MCF 10A (cell line): Measurements from ENCODE around the gene AURKB. TPM values are rescaled to one million over a fixed set of nuclear protein-coding genes. Genes with fewer than 3 reads are reported as not detected.

Experiments used
- BruUV-seq: library from RNA; stranded (reverse); fragments of 400-500 nt; replicated peaks from 2 replicates; lab custom pipeline; 2021; lab: Mats Ljungman, UMichigan
- CTCF ChIA-PET: fragments of 300-600 bp; sonication (Branson Sonifier 250); formaldehyde crosslinking; extraction: SDS; loops from one replicate; lab custom pipeline; 2021; ENCODE audit warnings: antibody characterized with exemption, inconsistent platforms; lab: Yijun Ruan, JAX
- POLR2A ChIA-PET: fragments of 300-600, 350-650 bp; sonication (Branson Sonifier 250); formaldehyde crosslinking; extraction: SDS; loops from one replicate; lab custom pipeline; 2020; ENCODE audit warnings: antibody characterized with exemption, inconsistent platforms; lab: Yijun Ruan, JAX
- DNase-seq: peaks from one replicate; pipeline ENCODE4 v3.0.0-alpha.2; 2018; ENCODE audit not compliant: unreplicated experiment
- H3K27ac Mint-ChIP-seq: one replicate; pipeline ENCODE4 v1.8.0; 2022; ENCODE audit warnings: mild to moderate bottlenecking, low read depth, mixed read lengths; ENCODE audit not compliant: unreplicated experiment
- H3K27me3 Mint-ChIP-seq: one replicate; pipeline ENCODE4 v1.8.0; 2022; ENCODE audit warnings: mixed read lengths; ENCODE audit not compliant: insufficient read depth, unreplicated experiment
- H3K36me3 Mint-ChIP-seq: one replicate; pipeline ENCODE4 v1.8.0; 2022; ENCODE audit warnings: mild to moderate bottlenecking, moderate library complexity, mixed read lengths; ENCODE audit not compliant: insufficient read depth, unreplicated experiment
- H3K4me1 Mint-ChIP-seq: one replicate; pipeline ENCODE4 v1.8.0; 2022; ENCODE audit warnings: mixed read lengths; ENCODE audit not compliant: insufficient read depth, unreplicated experiment
- H3K4me3 Mint-ChIP-seq: one replicate; pipeline ENCODE4 v1.8.0; 2022; ENCODE audit warnings: mild to moderate bottlenecking, moderate library complexity, mixed read lengths; ENCODE audit not compliant: unreplicated experiment
- H3K9me3 Mint-ChIP-seq: one replicate; pipeline ENCODE4 v1.8.0; 2022; ENCODE audit warnings: mixed read lengths; ENCODE audit not compliant: unreplicated experiment
- intact Hi-C: fragments of 100-400 bp; cut with micrococcal nuclease; formaldehyde crosslinking; loops from 2 replicates; pipeline ENCODE4 v1.14.1; 2022
- total RNA-seq: library from RNA; stranded (reverse); gene quantifications from 2 replicates; pipeline ENCODE4 v1.2.3, GENCODE V29; 2022
- TF ChIP-seq, protein P1 (sequence below): fragments of 200-600 bp; IDR thresholded peaks from one replicate; pipeline ENCODE4 v1.8.0; 2022; ENCODE audit warnings: antibody characterized with exemption, mild to moderate bottlenecking; ENCODE audit not compliant: unreplicated experiment

AURKB gene
- total RNA-seq, 1 experiment from 2014 or later: 33.6 TPM

- Mint-ChIP-seq H3K4me1 (no peaks in the 10 kb centered on the region), H3K9me3 (no peaks in the 10 kb centered on the region), H3K27ac (peak within 1 kb of the TSS; percentile 59), H3K36me3 (peaks cover 8% of the 10 kb centered on the region), H3K27me3 (no peaks in the 10 kb centered on the region), H3K4me3 (no peak within 1 kb of the TSS)
- TSS peak; percentile 60 for BruUV-seq
- ChIA-PET POLR2A (interaction anchor here (0.6 to 12.5 kb wide), 25 partner anchors 10 to 247 kb away, joined by 3 to 352 read pairs (median 6); partner anchors contain the start of genes ALOXE3, AURKB, CTC1 and HES7), CTCF (interaction anchor here (0.7 to 5.9 kb wide), 4 partner anchors 30 to 111 kb away, joined by 3 to 42 read pairs (median 6); no protein-coding TSS in a partner anchor)
- TF ChIP-seq, protein P1, sequence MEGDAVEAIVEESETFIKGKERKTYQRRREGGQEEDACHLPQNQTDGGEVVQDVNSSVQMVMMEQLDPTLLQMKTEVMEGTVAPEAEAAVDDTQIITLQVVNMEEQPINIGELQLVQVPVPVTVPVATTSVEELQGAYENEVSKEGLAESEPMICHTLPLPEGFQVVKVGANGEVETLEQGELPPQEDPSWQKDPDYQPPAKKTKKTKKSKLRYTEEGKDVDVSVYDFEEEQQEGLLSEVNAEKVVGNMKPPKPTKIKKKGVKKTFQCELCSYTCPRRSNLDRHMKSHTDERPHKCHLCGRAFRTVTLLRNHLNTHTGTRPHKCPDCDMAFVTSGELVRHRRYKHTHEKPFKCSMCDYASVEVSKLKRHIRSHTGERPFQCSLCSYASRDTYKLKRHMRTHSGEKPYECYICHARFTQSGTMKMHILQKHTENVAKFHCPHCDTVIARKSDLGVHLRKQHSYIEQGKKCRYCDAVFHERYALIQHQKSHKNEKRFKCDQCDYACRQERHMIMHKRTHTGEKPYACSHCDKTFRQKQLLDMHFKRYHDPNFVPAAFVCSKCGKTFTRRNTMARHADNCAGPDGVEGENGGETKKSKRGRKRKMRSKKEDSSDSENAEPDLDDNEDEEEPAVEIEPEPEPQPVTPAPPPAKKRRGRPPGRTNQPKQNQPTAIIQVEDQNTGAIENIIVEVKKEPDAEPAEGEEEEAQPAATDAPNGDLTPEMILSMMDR: no peak
- peak; percentile 99 for DNase-seq
- intact Hi-C loops: no loop called here
These were observed 20.5 kb downstream of the AURKB start, which contains the start of gene BORCS6 for GRCh38 chr17:8189711-8190477. Gene BORCS6 (minus strand): TSS chr17:8190180. CDS start chr17:8190140, 40 bp downstream.

DNA sequence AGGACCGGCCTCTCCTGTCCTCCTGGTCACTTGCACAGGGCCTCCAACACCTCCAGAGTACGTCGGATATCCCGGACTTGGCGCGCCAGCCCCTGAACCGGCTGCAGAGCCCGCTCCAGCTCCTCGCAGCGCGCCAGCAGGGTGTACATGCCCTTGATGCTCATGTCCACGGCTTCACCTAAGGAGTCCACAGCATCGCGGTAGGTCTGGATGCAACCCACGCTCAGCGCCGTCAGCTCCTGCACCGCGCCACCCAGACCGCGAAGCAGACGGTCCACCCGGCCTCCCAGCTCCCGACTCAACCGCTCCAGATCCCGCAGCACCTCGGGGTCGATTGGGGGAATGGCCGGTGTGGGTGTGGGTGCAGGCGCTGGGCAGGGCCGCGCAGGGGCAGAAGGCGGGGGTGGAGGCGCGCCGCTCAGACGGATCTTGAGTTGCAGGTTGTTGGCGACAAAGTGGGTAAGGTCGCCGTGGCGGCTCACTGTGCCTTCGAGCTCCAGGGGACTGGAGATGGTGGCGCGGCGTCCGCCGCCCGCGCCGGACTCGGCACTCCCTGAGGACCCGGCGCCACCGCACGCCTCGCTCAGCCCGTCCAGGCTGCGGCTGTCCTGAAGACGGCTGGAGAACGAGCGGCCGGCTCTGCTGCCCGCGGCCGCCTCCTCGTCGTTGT, 21.2 kb downstream of the AURKB start:
- CTCF ChIA-PET: interaction anchor here (0.7 to 5.9 kb wide), 7 partner anchors 11 to 112 kb away, joined by 3 to 42 read pairs (median 4); no protein-coding TSS in a partner anchor
- H3K4me3 Mint-ChIP-seq: no peak overlapping the region
- peak; percentile 9 for DNase-seq
- POLR2A ChIA-PET: interaction anchor here (1.2 to 12.5 kb wide), 14 partner anchors 14 to 106 kb away, joined by 3 to 352 read pairs (median 18); partner anchors contain the start of genes ALOXE3, AURKB, CTC1 and PER1
- H3K27me3 Mint-ChIP-seq: no peaks in the 10 kb centered on the region
- H3K36me3 Mint-ChIP-seq: peaks cover 8% of the 10 kb centered on the region
- no peaks in the 10 kb centered on the region for H3K9me3 Mint-ChIP-seq
- TF ChIP-seq, protein P1: no peak
- peak overlapping the region; percentile 59 for H3K27ac Mint-ChIP-seq
- intact Hi-C loops: no loop called here
- no peaks in the 10 kb centered on the region for H3K4me1 Mint-ChIP-seq
- no TSS peak for BruUV-seq

- H3K36me3 Mint-ChIP-seq: peaks cover 8% of the 10 kb centered on the region
- no peaks in the 10 kb centered on the region for H3K4me1 Mint-ChIP-seq
- ChIA-PET POLR2A (interaction anchor here (0.7 to 12.5 kb wide), 21 partner anchors 8 to 346 kb away, joined by 3 to 352 read pairs (median 8); partner anchors contain the start of genes ALOXE3, AURKB, CTC1 and HES7), CTCF (interaction anchor here (0.8 to 5.9 kb wide), 5 partner anchors 11 to 113 kb away, joined by 4 to 42 read pairs (median 7); no protein-coding TSS in a partner anchor)
- no peaks in the 10 kb centered on the region for H3K27me3 Mint-ChIP-seq
- intact Hi-C loops: loop anchor here (1.0 kb wide), 1 partner anchor 112 kb away; no protein-coding TSS in a partner anchor
- no TSS peak for BruUV-seq
- H3K9me3 Mint-ChIP-seq: no peaks in the 10 kb centered on the region
- DNase-seq: peak; percentile 9
- H3K27ac Mint-ChIP-seq: no peak overlapping the region
- H3K4me3 Mint-ChIP-seq: no peak overlapping the region
- TF ChIP-seq, protein P1: no peak
These were observed 22.0 kb downstream of the AURKB start for GRCh38 chr17:8188263-8188839.
